HG03097 (cell line): Measurements from ENCODE around the gene ABL2.

Experiments
- ATAC-seq: cut with Tn5 transposase; IDR thresholded peaks from one replicate; pipeline ENCODE4 v1.9.1; 2021; ENCODE audit not compliant: unreplicated experiment, low FRiP score

The ABL2 gene

GRCh38 chr1:179103999-179104398 is 125.5 kb downstream of the ABL2 start:
- no peak for ATAC-seq

- no peak for ATAC-seq
Observed at GRCh38 chr1:179101566-179101965, 127.9 kb downstream of the ABL2 start.

- ATAC-seq, result no peak
Observed at GRCh38 chr1:179099891-179100290, 129.6 kb downstream of the ABL2 start.

- ATAC-seq, result no peak
Observed at GRCh38 chr1:179095924-179096323, 133.6 kb downstream of the ABL2 start.

GRCh38 chr1:179095377-179095776 is 134.1 kb downstream of the ABL2 start:
- no peak for ATAC-seq

- ATAC-seq, result no peak
Observed at GRCh38 chr1:179094818-179095217, 134.7 kb downstream of the ABL2 start.

- ATAC-seq, result no peak
Observed at GRCh38 chr1:179092896-179093461, 136.5 kb downstream of the ABL2 start.

- no peak for ATAC-seq
Observed at GRCh38 chr1:179091691-179092165, 137.7 kb downstream of the ABL2 start.

- no peak for ATAC-seq
Observed at GRCh38 chr1:179090923-179091322, 138.6 kb downstream of the ABL2 start.

GRCh38 chr1:179090522-179090921 is 139.0 kb downstream of the ABL2 start:
- ATAC-seq, result no peak

- no peak for ATAC-seq
Observed at GRCh38 chr1:179089827-179090482, 139.5 kb downstream of the ABL2 start.

- ATAC-seq, result no peak
Observed at GRCh38 chr1:179087665-179088064, 141.8 kb downstream of the ABL2 start.

GRCh38 chr1:179083533-179083932 is 145.9 kb downstream of the ABL2 start:
- no peak for ATAC-seq

- no peak for ATAC-seq
Observed at GRCh38 chr1:179082999-179083335, 146.5 kb downstream of the ABL2 start.

GRCh38 chr1:179082333-179082998 is 147.0 kb downstream of the ABL2 start:
- ATAC-seq, result peak; percentile 0

GRCh38 chr1:179081687-179082332 is 147.7 kb downstream of the ABL2 start, which contains the start of gene TOR3A:
TOR3A (plus strand) TSS chr1:179082070; CDS start chr1:179082129, 59 bp downstream.
- peak; percentile 83 for ATAC-seq

- ATAC-seq, result no peak
Observed at GRCh38 chr1:179080866-179081686, 148.4 kb downstream of the ABL2 start.

GRCh38 chr1:179079113-179079761 is 150.2 kb downstream of the ABL2 start:
- ATAC-seq, result peak; percentile 24

- no peak for ATAC-seq
Observed at GRCh38 chr1:179077396-179077795, 152.1 kb downstream of the ABL2 start.

GRCh38 chr1:179066471-179066870 is 163.0 kb downstream of the ABL2 start:
- no peak for ATAC-seq
